Calu3 (cell line): ENCODE data around the gene ZCCHC7. TPM values are rescaled to one million over a fixed set of nuclear protein-coding genes. Genes with fewer than 3 reads are reported as not detected.

Experiments used
- BruUV-seq: library from RNA; stranded (reverse); fragments of 400-500 nt; replicated peaks from 2 replicates; lab custom pipeline; 2021; lab: Mats Ljungman, UMichigan
- CTCF ChIA-PET: fragments of 300-600 bp; sonication (Branson Sonifier 250); formaldehyde crosslinking; loops from one replicate; lab custom pipeline; 2022; ENCODE audit warnings: antibody characterized with exemption; lab: Charles Lee
- DNase-seq: peaks from one replicate; pipeline ENCODE4 v3.0.0; 2022
- H3K27ac Mint-ChIP-seq: one replicate; pipeline ENCODE4 v1.8.0; 2022; ENCODE audit warnings: mixed read lengths; ENCODE audit not compliant: unreplicated experiment
- H3K27me3 Mint-ChIP-seq: one replicate; pipeline ENCODE4 v1.8.0; 2022; ENCODE audit warnings: mixed read lengths; ENCODE audit not compliant: unreplicated experiment
- H3K36me3 Mint-ChIP-seq: one replicate; pipeline ENCODE4 v1.8.0; 2022; ENCODE audit warnings: mild to moderate bottlenecking, moderate library complexity, mixed read lengths; ENCODE audit not compliant: insufficient read depth, unreplicated experiment
- H3K4me1 Mint-ChIP-seq: one replicate; pipeline ENCODE4 v1.8.0; 2022; ENCODE audit warnings: mild to moderate bottlenecking, low read depth, mixed read lengths; ENCODE audit not compliant: unreplicated experiment
- H3K4me3 Mint-ChIP-seq: one replicate; pipeline ENCODE4 v1.8.0; 2022; ENCODE audit warnings: mild to moderate bottlenecking, low read depth, moderate library complexity, mixed read lengths; ENCODE audit not compliant: unreplicated experiment
- H3K9me3 Mint-ChIP-seq: one replicate; pipeline ENCODE4 v1.8.0; 2022; ENCODE audit warnings: low read depth, mixed read lengths; ENCODE audit not compliant: unreplicated experiment
- CTCF ChIP-seq: fragments of 200-600 bp; IDR thresholded peaks from one replicate; pipeline ENCODE4 v1.8.0; 2022; ENCODE audit warnings: antibody characterized with exemption; ENCODE audit not compliant: unreplicated experiment
- intact Hi-C: fragments of 100-400 bp; cut with micrococcal nuclease; formaldehyde crosslinking; loops from one replicate; pipeline ENCODE4 v1.10.0; 2022; ENCODE audit not compliant: unreplicated experiment
- total RNA-seq: library from RNA; stranded (reverse); gene quantifications from 2 replicates; pipeline ENCODE4 v1.2.3, GENCODE V29; 2022

Gene ZCCHC7
- total RNA-seq, 1 experiment from 2014 or later = 6.5 TPM

GRCh38 chr9:37350486-37351190 lies 230.3 kb downstream of the ZCCHC7 start:
- Mint-ChIP-seq H3K36me3 (no peaks in the 10 kb centered on the region), H3K27me3 (no peaks in the 10 kb centered on the region), H3K27ac (no peak overlapping the region), H3K4me3 (no peak overlapping the region), H3K4me1 (no peaks in the 10 kb centered on the region), H3K9me3 (no peaks in the 10 kb centered on the region)
- intact Hi-C loops = no loop called here
- DNase-seq = no peak
- BruUV-seq = no TSS peak
- CTCF ChIA-PET = no interaction called here
- no peak for TF ChIP-seq CTCF

- Mint-ChIP-seq H3K4me3 (no peak overlapping the region), H3K27ac (no peak overlapping the region), H3K4me1 (no peaks in the 10 kb centered on the region), H3K36me3 (no peaks in the 10 kb centered on the region), H3K9me3 (no peaks in the 10 kb centered on the region), H3K27me3 (no peaks in the 10 kb centered on the region)
- CTCF ChIA-PET = no interaction called here
- no TSS peak for BruUV-seq
- DNase-seq = no peak
- no peak for TF ChIP-seq CTCF
- intact Hi-C loops = no loop called here
Measured at GRCh38 chr9:37353791-37354190, 233.4 kb downstream of the ZCCHC7 start.

- BruUV-seq = no TSS peak
- DNase-seq = no peak
- Mint-ChIP-seq H3K27me3 (no peaks in the 10 kb centered on the region), H3K27ac (no peak overlapping the region), H3K9me3 (no peaks in the 10 kb centered on the region), H3K36me3 (no peaks in the 10 kb centered on the region), H3K4me3 (no peak overlapping the region), H3K4me1 (no peaks in the 10 kb centered on the region)
- intact Hi-C loops = no loop called here
- no peak for TF ChIP-seq CTCF
- CTCF ChIA-PET = no interaction called here
Measured at GRCh38 chr9:37362430-37362829, 242.1 kb downstream of the ZCCHC7 start.

- H3K4me3 Mint-ChIP-seq = no peak overlapping the region
- CTCF ChIA-PET = no interaction called here
Measured at GRCh38 chr9:37363124-37363523, 242.8 kb downstream of the ZCCHC7 start.

More at GRCh38 chr9:37363124-37363523, 242.8 kb downstream of the ZCCHC7 start:
- Mint-ChIP-seq H3K27ac (no peak overlapping the region), H3K9me3 (no peaks in the 10 kb centered on the region), H3K27me3 (no peaks in the 10 kb centered on the region), H3K36me3 (no peaks in the 10 kb centered on the region), H3K4me1 (no peaks in the 10 kb centered on the region)
- no TSS peak for BruUV-seq
- intact Hi-C loops = no loop called here
- TF ChIP-seq CTCF = no peak
- no peak for DNase-seq
